SK-N-SH treated with all-trans-retinoic acid at 6 μM for 48 hours (cell line): Measurements from ENCODE around the gene COL6A5.
"Not testable (repeated sequence)": the region's sequence is repeated elsewhere in the genome, so short reads cannot be mapped to it uniquely, and the experiment has no call there.

ENCODE experiments used
- ATAC-seq: fragments of 200-7000 bp; cut with Tn5 transposase; 3 replicates; pipeline ENCODE4 v1.9.1; 2020; ENCODE audit warnings: mild to moderate bottlenecking, moderate library complexity
- ARNTL ChIP-seq: fragments of 450-650 bp; formaldehyde crosslinking; IDR thresholded peaks from 2 replicates; pipeline ENCODE4 v1.5.0; 2020; ENCODE audit warnings: low read depth, mild to moderate bottlenecking, moderate library complexity, borderline replicate concordance
- BACH2 ChIP-seq: fragments of 250-450 bp; sonication (Bioruptor Pico); IDR thresholded peaks from 2 replicates; pipeline ENCODE4 v1.9.0; 2021; ENCODE audit warnings: mild to moderate bottlenecking, borderline replicate concordance
- CSDC2 ChIP-seq: fragments of 250-450 bp; sonication (Bioruptor Pico); IDR thresholded peaks from 2 replicates; pipeline ENCODE4 v1.5.0; 2020; ENCODE audit warnings: mild to moderate bottlenecking, moderate library complexity
- ESRRG ChIP-seq: fragments of 250-450 bp; sonication (Bioruptor Pico); IDR thresholded peaks from 2 replicates; pipeline ENCODE4 v1.6.1; 2021; ENCODE audit warnings: mild to moderate bottlenecking
- GLIS3 ChIP-seq: fragments of 250-450 bp; sonication (Bioruptor Pico); IDR thresholded peaks from 2 replicates; pipeline ENCODE4 v1.5.0; 2020; ENCODE audit warnings: mild to moderate bottlenecking, moderate library complexity
- ISL1 ChIP-seq: fragments of 250-450 bp; sonication (Bioruptor Pico); IDR thresholded peaks from 2 replicates; pipeline ENCODE4 v2.1.2; 2022; ENCODE audit warnings: mild to moderate bottlenecking, moderate library complexity
- OSR1 ChIP-seq: fragments of 250-450 bp; sonication (Bioruptor Pico); IDR thresholded peaks from 2 replicates; pipeline ENCODE4 v1.8.0; 2022; ENCODE audit warnings: moderate library complexity, mild to moderate bottlenecking, inconsistent platforms
- RARB ChIP-seq: fragments of 250-450 bp; sonication (Bioruptor Pico); IDR thresholded peaks from 2 replicates; pipeline ENCODE4 v1.8.0; 2021; ENCODE audit warnings: mild to moderate bottlenecking, moderate library complexity
- SNAI2 ChIP-seq: fragments of 250-450 bp; sonication (Bioruptor Pico); IDR thresholded peaks from 2 replicates; pipeline ENCODE4 v1.5.0; 2020; ENCODE audit warnings: mild to moderate bottlenecking, moderate library complexity
- ZC3H10 ChIP-seq: fragments of 250-450 bp; sonication (Bioruptor Pico); IDR thresholded peaks from 2 replicates; pipeline ENCODE4 v1.5.1; 2021; ENCODE audit warnings: mild to moderate bottlenecking, moderate library complexity
- ZFP3 ChIP-seq: fragments of 250-450 bp; sonication (Bioruptor Pico); IDR thresholded peaks from 2 replicates; pipeline ENCODE4 v1.5.0; 2020; ENCODE audit warnings: mild to moderate bottlenecking, moderate library complexity
- ZFP30 ChIP-seq: fragments of 450-650 bp; formaldehyde crosslinking; IDR thresholded peaks from 2 replicates; pipeline ENCODE4 v1.5.0; 2022; ENCODE audit warnings: mild to moderate bottlenecking, moderate library complexity
- ZNF565 ChIP-seq: fragments of 450-650 bp; formaldehyde crosslinking; conservative IDR thresholded peaks from 2 replicates; pipeline ENCODE4 v1.5.0; 2020; ENCODE audit warnings: low read depth, mild to moderate bottlenecking, moderate library complexity
- ZNF8 ChIP-seq: fragments of 450-650 bp; formaldehyde crosslinking; IDR thresholded peaks from 2 replicates; pipeline ENCODE4 v1.5.0; 2020; ENCODE audit warnings: mild to moderate bottlenecking, moderate library complexity
- TF ChIP-seq, protein P1 (sequence below): fragments of 250-450 bp; sonication (Bioruptor Pico); IDR thresholded peaks from 2 replicates; pipeline ENCODE4 v1.5.1; 2020; ENCODE audit warnings: low read depth, mild to moderate bottlenecking, moderate library complexity
- TF ChIP-seq, protein P2 (sequence below): fragments of 250-450 bp; sonication (Bioruptor Pico); IDR thresholded peaks from 2 replicates; pipeline ENCODE4 v1.8.0; 2021; ENCODE audit warnings: low read depth, mild to moderate bottlenecking, moderate library complexity, borderline replicate concordance
- TF ChIP-seq, protein P3 (sequence below): fragments of 250-450 bp; sonication (Bioruptor Pico); IDR thresholded peaks from 2 replicates; pipeline ENCODE4 v1.5.0; 2020; ENCODE audit warnings: mild to moderate bottlenecking, moderate library complexity
- TF ChIP-seq, protein P4 (sequence below): fragments of 250-450 bp; sonication (Bioruptor Pico); IDR thresholded peaks from 2 replicates; pipeline ENCODE4 v1.5.1; 2021; ENCODE audit warnings: mild to moderate bottlenecking, moderate library complexity

COL6A5 gene

GRCh38 chr3:130426206-130426605 is 80.7 kb downstream of the COL6A5 start:
- no peak for TF ChIP-seq SNAI2 (CRISPR knock-in tag)
- TF ChIP-seq, protein P1, sequence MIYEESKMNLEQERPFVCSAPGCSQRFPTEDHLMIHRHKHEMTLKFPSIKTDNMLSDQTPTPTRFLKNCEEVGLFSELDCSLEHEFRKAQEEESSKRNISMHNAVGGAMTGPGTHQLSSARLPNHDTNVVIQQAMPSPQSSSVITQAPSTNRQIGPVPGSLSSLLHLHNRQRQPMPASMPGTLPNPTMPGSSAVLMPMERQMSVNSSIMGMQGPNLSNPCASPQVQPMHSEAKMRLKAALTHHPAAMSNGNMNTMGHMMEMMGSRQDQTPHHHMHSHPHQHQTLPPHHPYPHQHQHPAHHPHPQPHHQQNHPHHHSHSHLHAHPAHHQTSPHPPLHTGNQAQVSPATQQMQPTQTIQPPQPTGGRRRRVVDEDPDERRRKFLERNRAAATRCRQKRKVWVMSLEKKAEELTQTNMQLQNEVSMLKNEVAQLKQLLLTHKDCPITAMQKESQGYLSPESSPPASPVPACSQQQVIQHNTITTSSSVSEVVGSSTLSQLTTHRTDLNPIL, result no peak
- no peak for TF ChIP-seq ZC3H10 (CRISPR knock-in tag)
- no peak for TF ChIP-seq BACH2 (CRISPR knock-in tag)
- no peak for TF ChIP-seq ISL1 (CRISPR knock-in tag)
- TF ChIP-seq, protein P2, sequence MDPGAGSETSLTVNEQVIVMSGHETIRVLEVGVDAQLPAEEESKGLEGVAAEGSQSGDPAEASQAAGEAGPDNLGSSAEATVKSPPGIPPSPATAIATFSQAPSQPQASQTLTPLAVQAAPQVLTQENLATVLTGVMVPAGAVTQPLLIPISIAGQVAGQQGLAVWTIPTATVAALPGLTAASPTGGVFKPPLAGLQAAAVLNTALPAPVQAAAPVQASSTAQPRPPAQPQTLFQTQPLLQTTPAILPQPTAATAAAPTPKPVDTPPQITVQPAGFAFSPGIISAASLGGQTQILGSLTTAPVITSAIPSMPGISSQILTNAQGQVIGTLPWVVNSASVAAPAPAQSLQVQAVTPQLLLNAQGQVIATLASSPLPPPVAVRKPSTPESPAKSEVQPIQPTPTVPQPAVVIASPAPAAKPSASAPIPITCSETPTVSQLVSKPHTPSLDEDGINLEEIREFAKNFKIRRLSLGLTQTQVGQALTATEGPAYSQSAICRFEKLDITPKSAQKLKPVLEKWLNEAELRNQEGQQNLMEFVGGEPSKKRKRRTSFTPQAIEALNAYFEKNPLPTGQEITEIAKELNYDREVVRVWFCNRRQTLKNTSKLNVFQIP (CRISPR knock-in tag), result no peak
- TF ChIP-seq, all 23 proteins: peak for 0

GRCh38 chr3:130428871-130429712 is 83.6 kb downstream of the COL6A5 start:
- ATAC-seq, result no peak
- TF ChIP-seq OSR1 (CRISPR knock-in tag) (no peak), BACH2 (CRISPR knock-in tag) (no peak), RARB (CRISPR knock-in tag) (no peak), ZNF8 (CRISPR knock-in tag) (no peak), SNAI2 (CRISPR knock-in tag) (no peak), GLIS3 (CRISPR knock-in tag) (no peak), CSDC2 (CRISPR knock-in tag) (no peak), ISL1 (CRISPR knock-in tag) (no peak), ESRRG (CRISPR knock-in tag) (no peak), ZC3H10 (CRISPR knock-in tag) (no peak)
- TF ChIP-seq, protein P3, sequence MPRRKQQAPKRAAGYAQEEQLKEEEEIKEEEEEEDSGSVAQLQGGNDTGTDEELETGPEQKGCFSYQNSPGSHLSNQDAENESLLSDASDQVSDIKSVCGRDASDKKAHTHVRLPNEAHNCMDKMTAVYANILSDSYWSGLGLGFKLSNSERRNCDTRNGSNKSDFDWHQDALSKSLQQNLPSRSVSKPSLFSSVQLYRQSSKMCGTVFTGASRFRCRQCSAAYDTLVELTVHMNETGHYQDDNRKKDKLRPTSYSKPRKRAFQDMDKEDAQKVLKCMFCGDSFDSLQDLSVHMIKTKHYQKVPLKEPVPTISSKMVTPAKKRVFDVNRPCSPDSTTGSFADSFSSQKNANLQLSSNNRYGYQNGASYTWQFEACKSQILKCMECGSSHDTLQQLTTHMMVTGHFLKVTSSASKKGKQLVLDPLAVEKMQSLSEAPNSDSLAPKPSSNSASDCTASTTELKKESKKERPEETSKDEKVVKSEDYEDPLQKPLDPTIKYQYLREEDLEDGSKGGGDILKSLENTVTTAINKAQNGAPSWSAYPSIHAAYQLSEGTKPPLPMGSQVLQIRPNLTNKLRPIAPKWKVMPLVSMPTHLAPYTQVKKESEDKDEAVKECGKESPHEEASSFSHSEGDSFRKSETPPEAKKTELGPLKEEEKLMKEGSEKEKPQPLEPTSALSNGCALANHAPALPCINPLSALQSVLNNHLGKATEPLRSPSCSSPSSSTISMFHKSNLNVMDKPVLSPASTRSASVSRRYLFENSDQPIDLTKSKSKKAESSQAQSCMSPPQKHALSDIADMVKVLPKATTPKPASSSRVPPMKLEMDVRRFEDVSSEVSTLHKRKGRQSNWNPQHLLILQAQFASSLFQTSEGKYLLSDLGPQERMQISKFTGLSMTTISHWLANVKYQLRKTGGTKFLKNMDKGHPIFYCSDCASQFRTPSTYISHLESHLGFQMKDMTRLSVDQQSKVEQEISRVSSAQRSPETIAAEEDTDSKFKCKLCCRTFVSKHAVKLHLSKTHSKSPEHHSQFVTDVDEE, result no peak

More at GRCh38 chr3:130426206-130426605, 80.7 kb downstream of the COL6A5 start:
- ATAC-seq, result no peak

DNA sequence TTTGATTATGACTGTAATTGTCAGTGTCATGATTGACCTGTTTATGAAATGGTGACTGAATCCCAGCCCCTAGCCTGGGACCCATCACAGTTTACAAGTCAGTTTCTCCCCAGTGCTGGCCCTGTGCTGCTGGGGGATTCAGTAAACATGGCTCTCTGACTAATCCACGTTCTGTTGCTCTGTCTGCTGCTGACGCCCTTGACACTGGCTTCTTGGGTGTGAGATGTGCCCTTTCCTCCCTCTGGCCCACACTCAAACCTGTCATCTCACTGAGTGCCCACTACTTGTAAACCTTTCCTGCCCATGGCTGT is 84.2 kb downstream of the COL6A5 start:
- ATAC-seq, result no peak
- TF ChIP-seq ZFP30, result no peak
- TF ChIP-seq, protein P1, result no peak
- no peak for TF ChIP-seq ZNF565 (CRISPR knock-in tag)
- TF ChIP-seq ESRRG (CRISPR knock-in tag), result no peak

GRCh38 chr3:130430266-130430665 is 84.8 kb downstream of the COL6A5 start:
- ATAC-seq, result no peak

DNA sequence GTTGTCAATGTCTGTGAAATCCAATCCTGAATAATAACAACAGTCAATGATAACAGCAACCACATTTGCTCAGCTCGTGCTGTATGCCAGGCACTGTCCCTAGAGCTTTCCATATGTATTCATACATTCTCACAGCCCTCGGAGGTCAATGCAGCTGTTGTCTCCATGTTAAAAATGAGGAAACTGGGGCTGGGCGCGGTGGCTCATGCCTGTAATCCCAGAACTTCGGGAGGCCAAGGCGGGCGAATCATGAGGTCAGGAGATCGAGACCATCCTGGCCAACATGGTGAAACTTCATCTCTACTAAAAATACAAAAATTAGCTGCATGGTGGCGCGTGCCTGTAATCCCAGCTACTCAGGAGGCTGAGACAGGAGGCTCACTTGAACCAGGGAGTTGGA is 86.6 kb downstream of the COL6A5 start:
- not testable (repeated sequence) for ATAC-seq

More at GRCh38 chr3:130430266-130430665, 84.8 kb downstream of the COL6A5 start:
- TF ChIP-seq, protein P4, sequence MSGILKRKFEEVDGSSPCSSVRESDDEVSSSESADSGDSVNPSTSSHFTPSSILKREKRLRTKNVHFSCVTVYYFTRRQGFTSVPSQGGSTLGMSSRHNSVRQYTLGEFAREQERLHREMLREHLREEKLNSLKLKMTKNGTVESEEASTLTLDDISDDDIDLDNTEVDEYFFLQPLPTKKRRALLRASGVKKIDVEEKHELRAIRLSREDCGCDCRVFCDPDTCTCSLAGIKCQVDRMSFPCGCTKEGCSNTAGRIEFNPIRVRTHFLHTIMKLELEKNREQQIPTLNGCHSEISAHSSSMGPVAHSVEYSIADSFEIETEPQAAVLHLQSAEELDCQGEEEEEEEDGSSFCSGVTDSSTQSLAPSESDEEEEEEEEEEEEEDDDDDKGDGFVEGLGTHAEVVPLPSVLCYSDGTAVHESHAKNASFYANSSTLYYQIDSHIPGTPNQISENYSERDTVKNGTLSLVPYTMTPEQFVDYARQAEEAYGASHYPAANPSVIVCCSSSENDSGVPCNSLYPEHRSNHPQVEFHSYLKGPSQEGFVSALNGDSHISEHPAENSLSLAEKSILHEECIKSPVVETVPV, result no peak
- TF ChIP-seq SNAI2 (CRISPR knock-in tag), result no peak
- no peak for TF ChIP-seq BACH2 (CRISPR knock-in tag)
- TF ChIP-seq CSDC2 (CRISPR knock-in tag), result no peak
- TF ChIP-seq ZFP3, result no peak
- no peak for TF ChIP-seq ARNTL (CRISPR knock-in tag)
- TF ChIP-seq RARB (CRISPR knock-in tag), result no peak
- TF ChIP-seq, all 23 proteins: peak for 0
